A549 (cell line): Measurements from ENCODE around the gene ABI3. TPM values are rescaled to one million over a fixed set of nuclear protein-coding genes. Genes with fewer than 3 reads are reported as not detected.

Experiments used
- ATAC-seq, 2 experiments: fragments of 200-7000 bp in 1 of 2; fragments of >200 bp in 1 of 2; cut with Nextera tagmentation in 1 of 2; cut with Tn5 transposase in 1 of 2; 3 replicates each; pipeline versions ENCODE4 v1.8.0 to v1.9.1; 2018 to 2020; ENCODE audit warnings: mild to moderate bottlenecking in 1 of 2, moderate library complexity in 1 of 2
- CTCF ChIA-PET: fragments of 300-600 bp; sonication (Branson Sonifier 250); formaldehyde crosslinking; extraction: SDS; loops from one replicate; lab custom pipeline; 2021; ENCODE audit warnings: antibody characterized with exemption, inconsistent platforms; lab: Yijun Ruan, JAX
- POLR2A ChIA-PET: fragments of 350-600 bp; formaldehyde crosslinking; extraction: SDS; loops from one replicate; lab custom pipeline; 2021; ENCODE audit warnings: antibody characterized with exemption, inconsistent platforms; lab: Yijun Ruan, JAX
- DNase-seq, 2 experiments: peaks; one replicate each; pipeline versions ENCODE4 v3.0.0 to v3.0.0-alpha.2; 2011 to 2016; ENCODE audit warnings: low read depth in 1 of 2, low spot score in 1 of 2
- FAIRE-seq: peaks from 2 replicates; lab custom pipeline; 2011; peaks lifted over from hg19 to GRCh38; lab: Jason Lieb, UNC
- H3K27ac ChIP-seq, 2 experiments: fragments of >200 bp; sonication (Bioruptor Twin); formaldehyde crosslinking; 3 replicates each; pipeline ENCODE4 v1.5.1; 2016 to 2017
- H3K4me1 ChIP-seq: fragments of >200 bp; sonication (Bioruptor Twin); formaldehyde crosslinking; 3 replicates; pipeline ENCODE4 v1.6.1; 2016
- H3K4me2 ChIP-seq: fragments of >200 bp; sonication (Bioruptor Twin); formaldehyde crosslinking; 3 replicates; pipeline ENCODE4 v1.6.1; 2016
- H3K4me3 ChIP-seq: fragments of >200 bp; sonication (Bioruptor Twin); formaldehyde crosslinking; 3 replicates; pipeline ENCODE4 v1.5.1; 2016
- H3K9me3 ChIP-seq: fragments of >200 bp; sonication (Bioruptor Twin); formaldehyde crosslinking; 3 replicates; pipeline ENCODE4 v1.6.1; 2016
- CBX2 ChIP-seq: fragments of 200-600 bp; sonication (generic); IDR thresholded peaks from 2 replicates; pipeline ENCODE4 v1.6.1; 2016; ENCODE audit warnings: low read depth, mild to moderate bottlenecking, borderline replicate concordance
- CEBPB ChIP-seq, 2 experiments: fragments of >200 bp in 1 of 2; sonication (Bioruptor Twin) in 1 of 2; formaldehyde crosslinking in 1 of 2; IDR thresholded peaks; 2 replicates each; pipeline ENCODE4 v1.6.1; 2012 to 2016
- CHD4 ChIP-seq: fragments of 200-600 bp; sonication (generic); IDR thresholded peaks from 2 replicates; pipeline ENCODE4 v1.6.1; 2016; ENCODE audit warnings: antibody characterized with exemption, mild to moderate bottlenecking, borderline replicate concordance
- EHF ChIP-seq: fragments of 250-450 bp; sonication (Bioruptor Pico); IDR thresholded peaks from 2 replicates; pipeline ENCODE4 v1.5.0; 2020; ENCODE audit warnings: mild to moderate bottlenecking
- EP300 ChIP-seq, 2 experiments: fragments of >200 bp; sonication (Bioruptor Twin); formaldehyde crosslinking; IDR thresholded peaks; 2 replicates in 1 of 2; 3 replicates in 1 of 2; pipeline ENCODE4 v1.6.1; 2016 to 2017
- HMGXB4 ChIP-seq: fragments of 250-450 bp; sonication (Bioruptor Pico); IDR thresholded peaks from 2 replicates; pipeline ENCODE4 v1.5.0; 2021; ENCODE audit warnings: mild to moderate bottlenecking, moderate library complexity, borderline replicate concordance
- HOXA7 ChIP-seq: fragments of 250-450 bp; sonication (Bioruptor Pico); IDR thresholded peaks from 2 replicates; pipeline ENCODE4 v1.5.0; 2020; ENCODE audit warnings: mild to moderate bottlenecking, moderate library complexity
- HOXB13 ChIP-seq: fragments of 250-450 bp; sonication (Bioruptor Pico); IDR thresholded peaks from 2 replicates; pipeline ENCODE4 v1.5.0; 2020; ENCODE audit warnings: low read depth, mild to moderate bottlenecking, moderate library complexity
- JUN ChIP-seq, 2 experiments: fragments of >200 bp; sonication (Bioruptor Twin); formaldehyde crosslinking; IDR thresholded peaks; 2 replicates in 1 of 2; 3 replicates in 1 of 2; pipeline ENCODE4 v1.6.1; 2016 to 2017
- JUNB ChIP-seq: fragments of >200 bp; sonication (Bioruptor Twin); formaldehyde crosslinking; IDR thresholded peaks from 2 replicates; pipeline ENCODE4 v1.6.1; 2016
- KDM1A ChIP-seq: fragments of 200-600 bp; sonication (generic); IDR thresholded peaks from 2 replicates; pipeline ENCODE4 v1.6.1; 2016; ENCODE audit warnings: low read depth, mild to moderate bottlenecking
- MAFK ChIP-seq: fragments of 450-650 bp; IDR thresholded peaks from 2 replicates; pipeline ENCODE4 v1.6.1; 2014; ENCODE audit not compliant: partially characterized antibody
- MAZ ChIP-seq: fragments of 150-350 bp; IDR thresholded peaks from 2 replicates; pipeline ENCODE4 v1.6.1; 2014; ENCODE audit warnings: antibody characterized with exemption, low read depth, low read length, borderline replicate concordance
- NPAS2 ChIP-seq: fragments of 250-450 bp; sonication (Bioruptor Pico); IDR thresholded peaks from 2 replicates; pipeline ENCODE4 v1.8.0; 2022; ENCODE audit warnings: mild to moderate bottlenecking, moderate library complexity, borderline replicate concordance
- NR3C1 ChIP-seq: fragments of >200 bp; sonication (Bioruptor Twin); formaldehyde crosslinking; IDR thresholded peaks from 3 replicates; pipeline ENCODE4 v1.6.1; 2017
- RCOR1 ChIP-seq: fragments of 150-350 bp; IDR thresholded peaks from 2 replicates; pipeline ENCODE4 v1.6.1; 2014; ENCODE audit warnings: antibody characterized with exemption, low read length, low read depth
- ZSCAN20 ChIP-seq: fragments of 250-450 bp; sonication (Bioruptor Pico); IDR thresholded peaks from 2 replicates; pipeline ENCODE4 v1.8.0; 2022; ENCODE audit warnings: mild to moderate bottlenecking, moderate library complexity
- WGBS: methylation state at CpG from one replicate; pipeline ENCODE4 v1.1.6; 2017; ENCODE audit errors: missing lambda C conversion rate; 5-methylcytosine and 5-hydroxymethylcytosine counted together
- polyA plus RNA-seq, 4 experiments: library from polyadenylated mRNA; depleted of rRNA in 3 of 4; stranded (reverse); fragments of >200 nt; fragmentation: RNase III in 1 of 4; extraction: RNeasy Plus Mini Kit Qiagen cat#74134 plus additional on column Dnase treatment in 1 of 4; gene quantifications; 2 replicates in 3 of 4; 3 replicates in 1 of 4; pipeline ENCODE4 v1.2.3, GENCODE V29; 2011 to 2017
- TF ChIP-seq, protein P1 (sequence below): fragments of >200 bp; sonication (Bioruptor Twin); formaldehyde crosslinking; IDR thresholded peaks from 3 replicates; pipeline ENCODE4 v1.5.1; 2016
- TF ChIP-seq, protein P2 (sequence below): IDR thresholded peaks from 2 replicates; pipeline ENCODE4 v1.6.1; 2012; ENCODE audit warnings: low read depth, borderline replicate concordance
- TF ChIP-seq, protein P3 (sequence below): fragments of 450-650 bp; IDR thresholded peaks from 2 replicates; pipeline ENCODE4 v1.6.1; 2014; ENCODE audit warnings: antibody characterized with exemption
- TF ChIP-seq, protein P4 (sequence below): fragments of 150-350 bp; IDR thresholded peaks from 2 replicates; pipeline ENCODE4 v1.6.1; 2014; ENCODE audit warnings: low read depth, mild to moderate bottlenecking, low read length
- TF ChIP-seq, protein P5 (sequence below): fragments of >200 bp; sonication (Bioruptor Twin); formaldehyde crosslinking; IDR thresholded peaks from 3 replicates; pipeline ENCODE4 v1.6.1; 2016

The ABI3 gene
- polyA plus RNA-seq, 2 of the 4 experiments (the other 2 are of a cell fraction), result not detected

GRCh38 chr17:49200423-49201083, 10.0 kb upstream of the ABI3 start (continued):
- no peak for TF ChIP-seq MAFK

DNA sequence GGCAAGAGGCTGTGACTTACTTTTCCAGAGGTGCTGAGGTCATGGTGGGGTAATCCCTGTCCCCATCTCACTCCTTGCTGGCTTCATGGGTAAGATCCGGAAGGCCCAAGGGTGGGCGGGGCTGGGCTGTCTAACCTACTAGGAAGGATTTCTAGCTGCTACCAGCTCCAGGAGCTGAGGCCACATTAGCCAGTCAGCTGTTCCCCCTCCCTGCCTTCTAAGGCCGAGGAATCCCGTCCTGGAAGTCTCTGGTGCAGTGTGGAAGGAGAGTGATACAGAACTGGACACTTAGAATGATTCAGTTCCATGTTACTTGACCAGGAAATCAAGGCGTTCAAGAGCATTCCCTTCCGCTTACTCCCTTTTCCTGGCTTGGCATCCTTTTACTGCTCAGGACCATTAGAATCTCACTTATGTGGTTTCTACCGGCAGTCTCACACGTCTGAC, 9.0 kb upstream of the ABI3 start:
- H3K27ac ChIP-seq, result no peak overlapping the region
- FAIRE-seq (no peak), ATAC-seq (no peak), DNase-seq (no peak)
- no peak overlapping the region for H3K4me2 ChIP-seq
- ChIA-PET POLR2A (no interaction called here), CTCF (interaction anchor here (1.1 to 17.4 kb wide), 4 partner anchors 7 to 89 kb away, joined by 4 to 224 read pairs (median 12); partner anchors contain the start of gene PHOSPHO1)
- WGBS, result 76% methylated on average over 8 of the region's 8 CpGs
- peaks cover 15% of the 10 kb centered on the region for H3K4me1 ChIP-seq
- H3K9me3 ChIP-seq, result no peaks in the 10 kb centered on the region
- TF ChIP-seq, protein P1, sequence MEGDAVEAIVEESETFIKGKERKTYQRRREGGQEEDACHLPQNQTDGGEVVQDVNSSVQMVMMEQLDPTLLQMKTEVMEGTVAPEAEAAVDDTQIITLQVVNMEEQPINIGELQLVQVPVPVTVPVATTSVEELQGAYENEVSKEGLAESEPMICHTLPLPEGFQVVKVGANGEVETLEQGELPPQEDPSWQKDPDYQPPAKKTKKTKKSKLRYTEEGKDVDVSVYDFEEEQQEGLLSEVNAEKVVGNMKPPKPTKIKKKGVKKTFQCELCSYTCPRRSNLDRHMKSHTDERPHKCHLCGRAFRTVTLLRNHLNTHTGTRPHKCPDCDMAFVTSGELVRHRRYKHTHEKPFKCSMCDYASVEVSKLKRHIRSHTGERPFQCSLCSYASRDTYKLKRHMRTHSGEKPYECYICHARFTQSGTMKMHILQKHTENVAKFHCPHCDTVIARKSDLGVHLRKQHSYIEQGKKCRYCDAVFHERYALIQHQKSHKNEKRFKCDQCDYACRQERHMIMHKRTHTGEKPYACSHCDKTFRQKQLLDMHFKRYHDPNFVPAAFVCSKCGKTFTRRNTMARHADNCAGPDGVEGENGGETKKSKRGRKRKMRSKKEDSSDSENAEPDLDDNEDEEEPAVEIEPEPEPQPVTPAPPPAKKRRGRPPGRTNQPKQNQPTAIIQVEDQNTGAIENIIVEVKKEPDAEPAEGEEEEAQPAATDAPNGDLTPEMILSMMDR, result no peak
- TF ChIP-seq EP300 (IDR thresholded peaks at IDR 0.05), result no peak
- no peak for TF ChIP-seq CBX2
- TF ChIP-seq HOXA7 (CRISPR knock-in tag), result no peak
- TF ChIP-seq, protein P2, sequence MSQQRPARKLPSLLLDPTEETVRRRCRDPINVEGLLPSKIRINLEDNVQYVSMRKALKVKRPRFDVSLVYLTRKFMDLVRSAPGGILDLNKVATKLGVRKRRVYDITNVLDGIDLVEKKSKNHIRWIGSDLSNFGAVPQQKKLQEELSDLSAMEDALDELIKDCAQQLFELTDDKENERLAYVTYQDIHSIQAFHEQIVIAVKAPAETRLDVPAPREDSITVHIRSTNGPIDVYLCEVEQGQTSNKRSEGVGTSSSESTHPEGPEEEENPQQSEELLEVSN, result no peak
- TF ChIP-seq NPAS2 (CRISPR knock-in tag), result no peak
- TF ChIP-seq JUNB, result no peak
- no peak overlapping the region for H3K4me3 ChIP-seq

GRCh38 chr17:49203796-49204195, 6.7 kb upstream of the ABI3 start:
- TF ChIP-seq, protein P3, sequence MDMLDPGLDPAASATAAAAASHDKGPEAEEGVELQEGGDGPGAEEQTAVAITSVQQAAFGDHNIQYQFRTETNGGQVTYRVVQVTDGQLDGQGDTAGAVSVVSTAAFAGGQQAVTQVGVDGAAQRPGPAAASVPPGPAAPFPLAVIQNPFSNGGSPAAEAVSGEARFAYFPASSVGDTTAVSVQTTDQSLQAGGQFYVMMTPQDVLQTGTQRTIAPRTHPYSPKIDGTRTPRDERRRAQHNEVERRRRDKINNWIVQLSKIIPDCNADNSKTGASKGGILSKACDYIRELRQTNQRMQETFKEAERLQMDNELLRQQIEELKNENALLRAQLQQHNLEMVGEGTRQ, result no peak
- no peak for TF ChIP-seq MAZ
- Histone ChIP-seq H3K4me2 (no peak overlapping the region), H3K27ac (no peak overlapping the region), H3K4me3 (no peak overlapping the region), H3K9me3 (no peaks in the 10 kb centered on the region), H3K4me1 (no peaks in the 10 kb centered on the region)
- ATAC-seq (no peak), DNase-seq (no peak), FAIRE-seq (no peak)
- POLR2A ChIA-PET, result no interaction called here
- CTCF ChIA-PET, result interaction anchor here (0.6 to 17.4 kb wide), 5 partner anchors 26 to 480 kb away, joined by 3 to 224 read pairs (median 4); partner anchors contain the start of gene PHOSPHO1
- WGBS, result 54% methylated on average over 2 of the region's 2 CpGs

- DNase-seq (no peak), FAIRE-seq (no peak), ATAC-seq (no peak)
- CTCF ChIA-PET, result interaction anchor here (0.8 to 17.4 kb wide), 8 partner anchors 10 to 400 kb away, joined by 3 to 224 read pairs (median 3); partner anchors contain the start of gene PHOSPHO1
- Histone ChIP-seq H3K27ac (no peak overlapping the region), H3K4me1 (no peaks in the 10 kb centered on the region), H3K4me3 (no peak overlapping the region), H3K4me2 (no peak overlapping the region), H3K9me3 (no peaks in the 10 kb centered on the region)
- 89% methylated on average over 2 of the region's 2 CpGs for WGBS
- POLR2A ChIA-PET, result no interaction called here
- TF ChIP-seq, protein P4, sequence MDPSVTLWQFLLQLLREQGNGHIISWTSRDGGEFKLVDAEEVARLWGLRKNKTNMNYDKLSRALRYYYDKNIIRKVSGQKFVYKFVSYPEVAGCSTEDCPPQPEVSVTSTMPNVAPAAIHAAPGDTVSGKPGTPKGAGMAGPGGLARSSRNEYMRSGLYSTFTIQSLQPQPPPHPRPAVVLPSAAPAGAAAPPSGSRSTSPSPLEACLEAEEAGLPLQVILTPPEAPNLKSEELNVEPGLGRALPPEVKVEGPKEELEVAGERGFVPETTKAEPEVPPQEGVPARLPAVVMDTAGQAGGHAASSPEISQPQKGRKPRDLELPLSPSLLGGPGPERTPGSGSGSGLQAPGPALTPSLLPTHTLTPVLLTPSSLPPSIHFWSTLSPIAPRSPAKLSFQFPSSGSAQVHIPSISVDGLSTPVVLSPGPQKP, result no peak
- TF ChIP-seq HOXB13 (CRISPR knock-in tag), result no peak
- no peak for TF ChIP-seq NPAS2 (CRISPR knock-in tag)
- no peak for TF ChIP-seq KDM1A
- TF ChIP-seq ZSCAN20, result no peak
- TF ChIP-seq, protein P2, result no peak
- TF ChIP-seq CEBPB (IDR thresholded peaks at IDR 0.05), result no peak
- TF ChIP-seq CBX2, result no peak
- no peak for TF ChIP-seq EHF (CRISPR knock-in tag)
- no peak for TF ChIP-seq NR3C1
- no peak for TF ChIP-seq JUN (IDR thresholded peaks at IDR 0.05)
- no peak for TF ChIP-seq RCOR1
- no peak for TF ChIP-seq CHD4
- TF ChIP-seq, protein P5, sequence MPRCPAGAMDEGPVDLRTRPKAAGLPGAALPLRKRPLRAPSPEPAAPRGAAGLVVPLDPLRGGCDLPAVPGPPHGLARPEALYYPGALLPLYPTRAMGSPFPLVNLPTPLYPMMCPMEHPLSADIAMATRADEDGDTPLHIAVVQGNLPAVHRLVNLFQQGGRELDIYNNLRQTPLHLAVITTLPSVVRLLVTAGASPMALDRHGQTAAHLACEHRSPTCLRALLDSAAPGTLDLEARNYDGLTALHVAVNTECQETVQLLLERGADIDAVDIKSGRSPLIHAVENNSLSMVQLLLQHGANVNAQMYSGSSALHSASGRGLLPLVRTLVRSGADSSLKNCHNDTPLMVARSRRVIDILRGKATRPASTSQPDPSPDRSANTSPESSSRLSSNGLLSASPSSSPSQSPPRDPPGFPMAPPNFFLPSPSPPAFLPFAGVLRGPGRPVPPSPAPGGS, result no peak
- no peak for TF ChIP-seq HMGXB4 (CRISPR knock-in tag)
Observed at GRCh38 chr17:49204516-49204915, 6.0 kb upstream of the ABI3 start.
